Measurements from ENCODE around the gene FGFRL1.

Gene FGFRL1

DNA sequence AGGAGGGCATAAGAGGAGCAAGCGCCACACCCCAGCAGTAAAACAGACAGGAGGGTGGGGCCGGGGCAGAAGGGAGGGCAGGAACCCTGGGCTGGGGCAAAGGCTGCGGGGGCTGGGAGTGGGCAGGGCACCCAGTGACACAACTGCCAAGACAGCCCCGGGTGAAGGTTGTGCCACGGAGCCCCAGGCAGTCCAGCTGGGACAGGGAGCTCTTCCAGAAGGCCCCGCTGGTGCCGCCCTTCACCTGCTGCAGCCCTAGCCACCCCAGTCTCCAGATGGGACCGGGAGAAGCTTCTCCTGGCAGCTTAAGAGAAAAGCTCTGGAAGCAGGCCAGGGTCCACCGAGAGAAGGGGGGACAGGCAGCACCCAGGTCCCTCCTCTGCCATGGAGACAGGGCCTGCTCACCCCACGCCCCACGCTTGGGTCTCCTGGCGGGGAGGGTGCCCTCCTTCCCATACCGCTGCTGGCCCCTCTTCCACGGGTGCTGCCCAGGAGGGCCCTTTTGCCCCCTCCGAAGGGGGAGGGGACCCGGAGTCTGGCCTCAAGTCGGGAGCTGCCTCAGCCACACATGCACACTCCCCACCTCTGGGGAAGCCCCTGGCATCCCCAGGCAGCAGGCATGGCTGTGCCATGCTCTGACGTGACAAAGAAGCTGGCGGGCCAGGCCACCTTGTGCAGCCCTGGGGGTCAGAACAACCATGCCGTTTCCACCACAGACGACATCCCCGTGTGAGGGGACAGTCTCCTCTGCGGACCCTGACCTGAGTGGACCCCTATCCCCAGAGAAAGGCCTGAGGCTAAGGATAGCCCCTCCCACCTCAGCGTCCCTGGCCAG, 39.5 kb upstream of the FGFRL1 start:
- no peaks in the 10 kb centered on the region for H3K9me3 ChIP-seq (ENCODE audit: control insufficient read depth, insufficient read depth, low read length)
- H3K27me3 ChIP-seq (ENCODE audit: control insufficient read depth, low read length), result no peaks in the 10 kb centered on the region
- TF ChIP-seq, protein P1, sequence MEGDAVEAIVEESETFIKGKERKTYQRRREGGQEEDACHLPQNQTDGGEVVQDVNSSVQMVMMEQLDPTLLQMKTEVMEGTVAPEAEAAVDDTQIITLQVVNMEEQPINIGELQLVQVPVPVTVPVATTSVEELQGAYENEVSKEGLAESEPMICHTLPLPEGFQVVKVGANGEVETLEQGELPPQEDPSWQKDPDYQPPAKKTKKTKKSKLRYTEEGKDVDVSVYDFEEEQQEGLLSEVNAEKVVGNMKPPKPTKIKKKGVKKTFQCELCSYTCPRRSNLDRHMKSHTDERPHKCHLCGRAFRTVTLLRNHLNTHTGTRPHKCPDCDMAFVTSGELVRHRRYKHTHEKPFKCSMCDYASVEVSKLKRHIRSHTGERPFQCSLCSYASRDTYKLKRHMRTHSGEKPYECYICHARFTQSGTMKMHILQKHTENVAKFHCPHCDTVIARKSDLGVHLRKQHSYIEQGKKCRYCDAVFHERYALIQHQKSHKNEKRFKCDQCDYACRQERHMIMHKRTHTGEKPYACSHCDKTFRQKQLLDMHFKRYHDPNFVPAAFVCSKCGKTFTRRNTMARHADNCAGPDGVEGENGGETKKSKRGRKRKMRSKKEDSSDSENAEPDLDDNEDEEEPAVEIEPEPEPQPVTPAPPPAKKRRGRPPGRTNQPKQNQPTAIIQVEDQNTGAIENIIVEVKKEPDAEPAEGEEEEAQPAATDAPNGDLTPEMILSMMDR (IDR thresholded peaks at IDR 0.05; ENCODE audit: low read depth, low read length, poor library complexity, severe bottlenecking), result no peak
- TF ChIP-seq EZH2phosphoT487 (IDR thresholded peaks at IDR 0.05; ENCODE audit: borderline replicate concordance, low read length), result no peak
- peaks cover 7% of the 10 kb centered on the region for H3K4me1 ChIP-seq (ENCODE audit: control insufficient read depth, low read length)
- H3K36me3 ChIP-seq (ENCODE audit: control insufficient read depth, low read length), result no peaks in the 10 kb centered on the region
- no peaks in the 10 kb centered on the region for H3K79me2 ChIP-seq (ENCODE audit: control insufficient read depth, low read length)
- peak overlapping the region; percentile 75 for H3K4me3 ChIP-seq (ENCODE audit: low read length)
- H3K27ac ChIP-seq (ENCODE audit: low read depth, low read length), result no peak overlapping the region
- H3K4me2 ChIP-seq (ENCODE audit: low read length), result peak overlapping the region; percentile 64
- peaks cover 14% of the 10 kb centered on the region; the same call in 1 of the 2 replicates for H4K20me1 ChIP-seq (ENCODE audit: control insufficient read depth, insufficient read depth, low read depth, low read length)
- H3F3A ChIP-seq (ENCODE audit: control insufficient read depth, insufficient read depth), result no peaks in the 10 kb centered on the region
- H3K9me2 ChIP-seq (replicated peaks; ENCODE audit: control insufficient read depth, low read length), result no peaks in the 10 kb centered on the region

DNA sequence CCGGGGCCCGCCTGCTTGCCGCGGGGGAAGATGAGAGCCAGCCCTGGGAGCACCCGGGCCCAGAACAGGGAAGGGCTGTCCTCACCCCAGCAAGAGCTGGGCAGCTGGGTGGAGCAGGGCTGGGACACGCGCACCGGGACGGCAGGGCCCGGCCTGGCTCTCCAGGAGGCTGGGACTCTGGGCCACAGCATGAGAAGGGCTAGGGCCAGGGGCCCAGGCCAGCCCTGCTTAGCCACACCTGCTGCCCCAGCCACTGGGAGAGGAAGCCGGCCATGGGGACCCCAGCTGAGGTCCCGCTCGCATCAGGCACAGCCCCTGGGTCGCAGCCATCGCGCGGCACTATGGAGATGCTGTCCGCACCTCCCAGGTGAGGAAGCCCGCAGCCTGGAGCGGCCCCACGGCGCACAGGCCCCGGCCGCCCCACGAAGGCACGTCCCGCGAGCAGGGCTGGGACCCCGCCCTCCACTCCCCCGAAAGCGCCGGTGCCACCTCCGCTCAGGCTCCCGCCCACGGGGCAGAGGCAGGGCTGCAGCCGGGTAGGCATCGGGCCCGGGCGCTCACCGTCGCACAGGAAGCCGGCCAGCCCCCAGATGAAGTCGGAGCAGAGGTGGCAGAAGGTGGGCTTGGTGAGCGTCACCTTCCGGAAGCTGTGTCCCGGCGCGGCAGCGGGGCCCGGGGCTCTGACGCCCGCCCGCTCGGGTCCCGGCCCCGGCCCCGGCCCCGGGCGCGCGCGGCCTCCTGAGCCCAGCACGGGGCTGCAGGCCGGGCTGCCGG, 38.6 kb upstream of the FGFRL1 start:
- Histone ChIP-seq H3K27me3 (ENCODE audit: control insufficient read depth, low read length) (no peaks in the 10 kb centered on the region), H3K4me2 (ENCODE audit: low read length) (peak overlapping the region; percentile 64), H3F3A (ENCODE audit: control insufficient read depth, insufficient read depth) (no peaks in the 10 kb centered on the region), H3K4me3 (ENCODE audit: low read length) (peak overlapping the region; percentile 75), H3K27ac (ENCODE audit: low read depth, low read length) (no peak overlapping the region), H3K79me2 (ENCODE audit: control insufficient read depth, low read length) (no peaks in the 10 kb centered on the region), H3K9me3 (ENCODE audit: control insufficient read depth, insufficient read depth, low read length) (no peaks in the 10 kb centered on the region), H3K4me1 (ENCODE audit: control insufficient read depth, low read length) (peaks cover 7% of the 10 kb centered on the region), H3K36me3 (ENCODE audit: control insufficient read depth, low read length) (no peaks in the 10 kb centered on the region), H3K9me2 (replicated peaks; ENCODE audit: control insufficient read depth, low read length) (no peaks in the 10 kb centered on the region), H4K20me1 (ENCODE audit: control insufficient read depth, insufficient read depth, low read depth, low read length) (peaks cover 14% of the 10 kb centered on the region; the same call in 1 of the 2 replicates)
- TF ChIP-seq, protein P1 (IDR thresholded peaks at IDR 0.05; ENCODE audit: low read depth, low read length, poor library complexity, severe bottlenecking), result no peak
- no peak for TF ChIP-seq EZH2phosphoT487 (IDR thresholded peaks at IDR 0.05; ENCODE audit: borderline replicate concordance, low read length)

DNA sequence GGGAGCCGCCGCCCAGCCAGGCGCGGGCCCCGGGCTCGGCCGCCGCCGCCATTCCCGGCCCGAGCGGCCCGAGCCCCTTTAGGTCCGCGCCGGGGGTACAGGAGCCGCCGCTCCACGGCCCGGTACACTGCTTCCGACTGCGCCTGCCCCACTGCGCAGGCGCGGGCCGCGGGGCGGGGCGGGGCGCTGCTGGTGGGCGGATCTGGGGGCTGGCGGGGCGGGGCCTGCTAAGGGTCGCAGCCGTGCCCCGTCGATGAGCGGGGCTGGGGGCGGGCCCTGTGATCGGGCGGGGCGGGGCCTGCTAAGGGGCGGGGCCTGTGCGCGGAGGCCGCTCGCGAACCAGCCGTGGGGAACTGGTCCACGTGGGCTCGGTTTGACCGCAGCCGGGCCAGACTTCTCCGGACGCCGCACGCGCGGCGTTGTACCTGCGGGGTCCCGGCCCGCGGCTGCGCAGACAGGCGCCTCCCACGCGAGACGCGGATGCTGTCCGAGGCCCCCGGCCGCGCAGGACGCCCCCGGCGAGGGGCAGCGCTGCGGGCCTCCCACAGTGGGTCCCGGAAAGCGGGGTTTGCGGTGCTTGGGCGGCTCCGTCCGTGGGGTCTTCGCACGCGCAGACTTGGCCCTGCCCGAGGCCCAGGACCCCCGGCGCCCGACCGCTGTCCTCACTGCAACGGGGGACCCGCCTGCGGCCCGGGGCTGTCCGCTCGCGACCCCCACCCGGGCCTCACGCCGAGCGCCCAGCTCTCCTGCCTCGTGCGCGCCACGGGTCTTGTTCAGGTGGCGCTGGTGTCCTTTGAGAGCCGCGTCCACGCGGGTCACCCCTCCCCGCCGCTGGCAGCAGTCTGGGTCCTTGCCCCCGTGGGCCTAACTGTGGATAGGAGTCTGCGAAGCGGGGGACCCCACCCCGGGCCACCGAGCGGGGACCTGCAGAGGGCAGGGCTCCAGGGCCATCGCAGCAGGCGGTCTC, 37.7 kb upstream of the FGFRL1 start, which contains the start of gene DGKQ:
TSS of gene DGKQ (minus strand) at position 139 of the 967 bp plus-strand sequence. CDS start at position 52, 87 bp downstream.
- H3K9me2 ChIP-seq (replicated peaks; ENCODE audit: control insufficient read depth, low read length), result no peaks in the 10 kb centered on the region
- H4K20me1 ChIP-seq (ENCODE audit: control insufficient read depth, insufficient read depth, low read depth, low read length), result peaks cover 14% of the 10 kb centered on the region; the same call in 1 of the 2 replicates
- no peaks in the 10 kb centered on the region for H3K36me3 ChIP-seq (ENCODE audit: control insufficient read depth, low read length)
- no peaks in the 10 kb centered on the region for H3K27me3 ChIP-seq (ENCODE audit: control insufficient read depth, low read length)
- no peak within 1 kb of the TSS for H3K27ac ChIP-seq (ENCODE audit: low read depth, low read length)
- H3K4me3 ChIP-seq (ENCODE audit: low read length), result peak within 1 kb of the TSS; percentile 75
- no peaks in the 10 kb centered on the region for H3F3A ChIP-seq (ENCODE audit: control insufficient read depth, insufficient read depth)
- no peaks in the 10 kb centered on the region for H3K79me2 ChIP-seq (ENCODE audit: control insufficient read depth, low read length)
- H3K9me3 ChIP-seq (ENCODE audit: control insufficient read depth, insufficient read depth, low read length), result no peaks in the 10 kb centered on the region
- H3K4me1 ChIP-seq (ENCODE audit: control insufficient read depth, low read length), result peaks cover 7% of the 10 kb centered on the region
- peak within 1 kb of the TSS; percentile 64 for H3K4me2 ChIP-seq (ENCODE audit: low read length)
- no peak for TF ChIP-seq EZH2phosphoT487 (IDR thresholded peaks at IDR 0.05; ENCODE audit: borderline replicate concordance, low read length)
- TF ChIP-seq, protein P1 (IDR thresholded peaks at IDR 0.05; ENCODE audit: low read depth, low read length, poor library complexity, severe bottlenecking), result no peak
